GM12891 (cell line): ENCODE results near the gene MUTYH.

Experiments used
- DNase-seq: peaks from one replicate; pipeline ENCODE4 v3.0.0; 2011; ENCODE audit warnings: low spot score; ENCODE audit not compliant: insufficient read length
- FAIRE-seq: peaks from 2 replicates; lab custom pipeline; 2011; peaks lifted over from hg19 to GRCh38; lab: Jason Lieb, UNC
- PAX5 ChIP-seq: IDR thresholded peaks from 2 replicates; pipeline ENCODE4 v1.6.1; 2011; ENCODE audit warnings: low read length, moderate library complexity, mild to moderate bottlenecking; ENCODE audit not compliant: insufficient read depth, severe bottlenecking
- POLR2A ChIP-seq: IDR thresholded peaks from 2 replicates; pipeline ENCODE4 v1.6.1; 2011; ENCODE audit warnings: low read depth, low read length, control low read depth
- POLR2AphosphoS5 ChIP-seq: IDR thresholded peaks from 2 replicates; pipeline ENCODE4 v1.6.1; 2011; ENCODE audit warnings: low read depth, low read length, control low read depth
- POU2F2 ChIP-seq: IDR thresholded peaks from 2 replicates; pipeline ENCODE4 v1.6.1; 2011; ENCODE audit warnings: low read depth, mild to moderate bottlenecking, control low read depth, low read length, moderate library complexity
- SPI1 ChIP-seq: IDR thresholded peaks from 2 replicates; pipeline ENCODE4 v1.6.1; 2011; ENCODE audit warnings: low read depth, low read length, control low read depth
- TAF1 ChIP-seq: IDR thresholded peaks from 2 replicates; pipeline ENCODE4 v1.6.1; 2011; ENCODE audit warnings: low read depth, low read length, control low read depth

The MUTYH gene

GRCh38 chr1:45353685-45354084 lies 13.4 kb upstream of the MUTYH start:
- TF ChIP-seq POLR2A: no peak
- TF ChIP-seq POU2F2: no peak
- no peak for TF ChIP-seq POLR2AphosphoS5
- peak; percentile 33; the same call in 1 of the 2 replicates for TF ChIP-seq SPI1
- DNase-seq (no peak), FAIRE-seq (no peak)

- FAIRE-seq (no peak), DNase-seq (no peak)
Observed at GRCh38 chr1:45351508-45351907, 11.3 kb upstream of the MUTYH start.

GRCh38 chr1:45348966-45349677 lies 8.9 kb upstream of the MUTYH start:
- FAIRE-seq: no peak
- no peak for DNase-seq
- TF ChIP-seq TAF1 (no peak), POLR2A (0 out of 2 replicates have a peak, but pooled peaks have one; percentile 25), POU2F2 (no peak)

More at GRCh38 chr1:45351508-45351907, 11.3 kb upstream of the MUTYH start:
- TF ChIP-seq POLR2A (no peak), SPI1 (no peak)

GRCh38 chr1:45348609-45348965 lies 8.3 kb upstream of the MUTYH start:
- TF ChIP-seq POLR2A (no peak), SPI1 (no peak), PAX5 (no peak), POLR2AphosphoS5 (no peak), POU2F2 (no peak), TAF1 (no peak)
- FAIRE-seq (no peak), DNase-seq (no peak)

- TF ChIP-seq POU2F2 (no peak), PAX5 (no peak), TAF1 (no peak), SPI1 (no peak), POLR2AphosphoS5 (no peak; the same call in 1 of the 2 replicates), POLR2A (no peak)
- FAIRE-seq (no peak), DNase-seq (no peak)
Observed at GRCh38 chr1:45348020-45348419, 7.8 kb upstream of the MUTYH start.

- no peak for FAIRE-seq
- no peak for DNase-seq
- TF ChIP-seq POLR2A (peak; percentile 30; the same call in 1 of the 2 replicates), TAF1 (no peak)
Observed at GRCh38 chr1:45346473-45346872, 6.2 kb upstream of the MUTYH start.

- FAIRE-seq (no peak), DNase-seq (no peak)
- TF ChIP-seq POLR2A (no peak), POLR2AphosphoS5 (no peak; the same call in 1 of the 2 replicates), PAX5 (no peak), SPI1 (no peak), TAF1 (no peak), POU2F2 (no peak)
Observed at GRCh38 chr1:45345014-45345413, 4.8 kb upstream of the MUTYH start.

- FAIRE-seq: no peak
Observed at GRCh38 chr1:45344499-45344898, 4.3 kb upstream of the MUTYH start.

GRCh38 chr1:45340816-45341466 lies 701 bp upstream of the MUTYH start:
- FAIRE-seq (peak; percentile 57), DNase-seq (no peak)
- no peak for TF ChIP-seq PAX5
- TF ChIP-seq POLR2A: no peak
- no peak for TF ChIP-seq TAF1
- no peak for TF ChIP-seq POU2F2
- no peak for TF ChIP-seq POLR2AphosphoS5
- TF ChIP-seq SPI1: no peak

More at GRCh38 chr1:45344499-45344898, 4.3 kb upstream of the MUTYH start:
- DNase-seq: no peak
- TF ChIP-seq SPI1 (no peak), POLR2A (no peak), PAX5 (no peak), POU2F2 (no peak), POLR2AphosphoS5 (no peak), TAF1 (no peak)

- no peak for TF ChIP-seq POLR2A
- TF ChIP-seq POLR2AphosphoS5: no peak
- no peak for TF ChIP-seq POU2F2
- no peak for TF ChIP-seq SPI1
- TF ChIP-seq TAF1: no peak
- no peak for TF ChIP-seq PAX5
- FAIRE-seq (no peak), DNase-seq (no peak)
Observed at GRCh38 chr1:45337630-45338325, 2.5 kb downstream of the MUTYH start.
